HepG2 (cell line): ENCODE results near the gene HS6ST1. TPM values are rescaled to one million over a fixed set of nuclear protein-coding genes. Genes with fewer than 3 reads are reported as not detected.

Experiments used
- KDM6A ChIP-seq: IDR thresholded peaks from 2 replicates; pipeline ENCODE4 v1.6.1; 2016; ENCODE audit warnings: low read depth
- ZSCAN12 ChIP-seq: sonication (generic); formaldehyde crosslinking; IDR thresholded peaks from 2 replicates; pipeline ENCODE4 v1.9.0; 2021; ENCODE audit warnings: mild to moderate bottlenecking, missing genetic modification reagents
- polyA plus RNA-seq, 8 experiments: library from polyadenylated mRNA; depleted of rRNA in 3 of 8; stranded (reverse) in 7 of 8; unstranded in 1 of 8; fragments of >200 nt; fragmentation: Illumina TruSeq in 4 of 8; extraction: Trizol in 4 of 8; gene quantifications; 2 replicates each; pipeline versions ENCODE4 v1.2.1 to v1.2.3, GENCODE V29; 2011 to 2016; ENCODE audit warnings: low read depth in 4 of 8, missing spikeins in 1 of 8, mixed read lengths in 1 of 8; ENCODE audit not compliant: insufficient read depth in 1 of 8
- total RNA-seq, 5 experiments: library from RNA; depleted of rRNA; stranded (reverse); fragments of >200 nt; fragmentation: Illumina TruSeq; extraction: Trizol; gene quantifications; 2 replicates each; pipeline ENCODE4 v1.2.3, GENCODE V29; 2016; ENCODE audit warnings: low read depth in 1 of 5
- TF ChIP-seq, protein P1 (sequence below): sonication (generic); formaldehyde crosslinking; IDR thresholded peaks from 2 replicates; pipeline ENCODE4 v1.4.0; 2020; ENCODE audit warnings: missing genetic modification reagents
- TF ChIP-seq, protein P2 (sequence below), 2 experiments: fragments of 450-650 bp in 1 of 2; sonication (generic) in 1 of 2; formaldehyde crosslinking; IDR thresholded peaks; 2 replicates each; pipeline versions ENCODE4 v1.5.0 to v1.8.0; 2020 to 2022; ENCODE audit warnings: mild to moderate bottlenecking in 1 of 2, missing genetic modification reagents in 1 of 2
- TF ChIP-seq, protein P3 (sequence below): sonication (generic); formaldehyde crosslinking; IDR thresholded peaks from 2 replicates; pipeline ENCODE4 v1.4.0; 2020; ENCODE audit warnings: missing genetic modification reagents
- TF ChIP-seq, protein P4 (sequence below): sonication (generic); formaldehyde crosslinking; IDR thresholded peaks from 2 replicates; pipeline ENCODE4 v1.8.0; 2022; ENCODE audit warnings: low read depth, missing genetic modification reagents

The HS6ST1 gene
- total and polyA plus RNA-seq, 2 of the 13 experiments (the other 11 are each of a cell fraction or from before 2014, with no cell fraction given), result 34.5 to 84.6 TPM

DNA sequence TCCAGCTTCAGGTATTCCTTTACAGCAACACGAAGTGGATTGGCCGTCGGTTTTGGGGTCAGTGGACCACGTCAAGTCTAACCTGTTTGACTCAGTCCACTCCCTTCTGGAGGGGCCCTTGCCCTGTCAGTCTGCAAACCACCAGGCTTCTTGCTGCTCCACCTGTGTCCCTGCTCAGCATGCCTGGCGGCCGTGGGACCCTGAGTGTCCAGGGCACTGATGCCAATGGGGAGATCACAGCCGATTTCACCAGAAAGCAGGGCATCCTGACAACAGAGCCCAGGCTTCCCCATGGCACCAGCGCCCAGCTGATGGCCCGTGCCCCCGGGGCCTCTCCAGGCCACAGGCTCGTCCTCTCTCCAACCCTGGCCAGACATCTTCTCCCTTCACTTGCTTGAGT is 41.2 kb upstream of the HS6ST1 start (continued):
- TF ChIP-seq, protein P1, sequence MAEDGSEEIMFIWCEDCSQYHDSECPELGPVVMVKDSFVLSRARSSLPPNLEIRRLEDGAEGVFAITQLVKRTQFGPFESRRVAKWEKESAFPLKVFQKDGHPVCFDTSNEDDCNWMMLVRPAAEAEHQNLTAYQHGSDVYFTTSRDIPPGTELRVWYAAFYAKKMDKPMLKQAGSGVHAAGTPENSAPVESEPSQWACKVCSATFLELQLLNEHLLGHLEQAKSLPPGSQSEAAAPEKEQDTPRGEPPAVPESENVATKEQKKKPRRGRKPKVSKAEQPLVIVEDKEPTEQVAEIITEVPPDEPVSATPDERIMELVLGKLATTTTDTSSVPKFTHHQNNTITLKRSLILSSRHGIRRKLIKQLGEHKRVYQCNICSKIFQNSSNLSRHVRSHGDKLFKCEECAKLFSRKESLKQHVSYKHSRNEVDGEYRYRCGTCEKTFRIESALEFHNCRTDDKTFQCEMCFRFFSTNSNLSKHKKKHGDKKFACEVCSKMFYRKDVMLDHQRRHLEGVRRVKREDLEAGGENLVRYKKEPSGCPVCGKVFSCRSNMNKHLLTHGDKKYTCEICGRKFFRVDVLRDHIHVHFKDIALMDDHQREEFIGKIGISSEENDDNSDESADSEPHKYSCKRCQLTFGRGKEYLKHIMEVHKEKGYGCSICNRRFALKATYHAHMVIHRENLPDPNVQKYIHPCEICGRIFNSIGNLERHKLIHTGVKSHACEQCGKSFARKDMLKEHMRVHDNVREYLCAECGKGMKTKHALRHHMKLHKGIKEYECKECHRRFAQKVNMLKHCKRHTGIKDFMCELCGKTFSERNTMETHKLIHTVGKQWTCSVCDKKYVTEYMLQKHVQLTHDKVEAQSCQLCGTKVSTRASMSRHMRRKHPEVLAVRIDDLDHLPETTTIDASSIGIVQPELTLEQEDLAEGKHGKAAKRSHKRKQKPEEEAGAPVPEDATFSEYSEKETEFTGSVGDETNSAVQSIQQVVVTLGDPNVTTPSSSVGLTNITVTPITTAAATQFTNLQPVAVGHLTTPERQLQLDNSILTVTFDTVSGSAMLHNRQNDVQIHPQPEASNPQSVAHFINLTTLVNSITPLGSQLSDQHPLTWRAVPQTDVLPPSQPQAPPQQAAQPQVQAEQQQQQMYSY (CRISPR knock-in tag), result no peak
- TF ChIP-seq, protein P2, sequence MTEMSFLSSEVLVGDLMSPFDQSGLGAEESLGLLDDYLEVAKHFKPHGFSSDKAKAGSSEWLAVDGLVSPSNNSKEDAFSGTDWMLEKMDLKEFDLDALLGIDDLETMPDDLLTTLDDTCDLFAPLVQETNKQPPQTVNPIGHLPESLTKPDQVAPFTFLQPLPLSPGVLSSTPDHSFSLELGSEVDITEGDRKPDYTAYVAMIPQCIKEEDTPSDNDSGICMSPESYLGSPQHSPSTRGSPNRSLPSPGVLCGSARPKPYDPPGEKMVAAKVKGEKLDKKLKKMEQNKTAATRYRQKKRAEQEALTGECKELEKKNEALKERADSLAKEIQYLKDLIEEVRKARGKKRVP (CRISPR knock-in tag; IDR thresholded peaks at IDR 0.05), result no peak
- TF ChIP-seq KDM6A (CRISPR knock-in tag) (no peak), ZSCAN12 (CRISPR knock-in tag) (no peak)
- TF ChIP-seq, protein P3, sequence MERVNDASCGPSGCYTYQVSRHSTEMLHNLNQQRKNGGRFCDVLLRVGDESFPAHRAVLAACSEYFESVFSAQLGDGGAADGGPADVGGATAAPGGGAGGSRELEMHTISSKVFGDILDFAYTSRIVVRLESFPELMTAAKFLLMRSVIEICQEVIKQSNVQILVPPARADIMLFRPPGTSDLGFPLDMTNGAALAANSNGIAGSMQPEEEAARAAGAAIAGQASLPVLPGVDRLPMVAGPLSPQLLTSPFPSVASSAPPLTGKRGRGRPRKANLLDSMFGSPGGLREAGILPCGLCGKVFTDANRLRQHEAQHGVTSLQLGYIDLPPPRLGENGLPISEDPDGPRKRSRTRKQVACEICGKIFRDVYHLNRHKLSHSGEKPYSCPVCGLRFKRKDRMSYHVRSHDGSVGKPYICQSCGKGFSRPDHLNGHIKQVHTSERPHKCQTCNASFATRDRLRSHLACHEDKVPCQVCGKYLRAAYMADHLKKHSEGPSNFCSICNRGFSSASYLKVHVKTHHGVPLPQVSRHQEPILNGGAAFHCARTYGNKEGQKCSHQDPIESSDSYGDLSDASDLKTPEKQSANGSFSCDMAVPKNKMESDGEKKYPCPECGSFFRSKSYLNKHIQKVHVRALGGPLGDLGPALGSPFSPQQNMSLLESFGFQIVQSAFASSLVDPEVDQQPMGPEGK, result no peak
- TF ChIP-seq, protein P4, sequence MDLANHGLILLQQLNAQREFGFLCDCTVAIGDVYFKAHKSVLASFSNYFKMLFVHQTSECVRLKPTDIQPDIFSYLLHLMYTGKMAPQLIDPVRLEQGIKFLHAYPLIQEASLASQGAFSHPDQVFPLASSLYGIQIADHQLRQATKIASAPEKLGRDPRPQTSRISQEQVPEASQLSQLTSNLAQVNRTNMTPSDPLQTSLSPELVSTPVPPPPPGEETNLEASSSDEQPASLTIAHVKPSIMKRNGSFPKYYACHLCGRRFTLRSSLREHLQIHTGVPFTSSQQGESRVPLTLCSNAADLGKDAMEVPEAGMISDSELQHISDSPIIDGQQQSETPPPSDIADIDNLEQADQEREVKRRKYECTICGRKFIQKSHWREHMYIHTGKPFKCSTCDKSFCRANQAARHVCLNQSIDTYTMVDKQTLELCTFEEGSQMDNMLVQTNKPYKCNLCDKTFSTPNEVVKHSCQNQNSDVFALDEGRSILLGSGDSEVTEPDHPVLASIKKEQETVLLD (CRISPR knock-in tag), result no peak
